D721Med (cell line): ENCODE data around the gene SMOC2.
"Not testable (repeated sequence)": the region's sequence is repeated elsewhere in the genome, so short reads cannot be mapped to it uniquely, and the experiment has no call there.

Source experiments
- DNase-seq: peaks from one replicate; pipeline ENCODE4 v3.0.0; 2011; ENCODE audit warnings: low spot score; ENCODE audit not compliant: insufficient read length
- FAIRE-seq: peaks from 2 replicates; lab custom pipeline; 2011; peaks lifted over from hg19 to GRCh38; lab: Jason Lieb, UNC
- CTCF ChIP-seq: IDR thresholded peaks from 2 replicates; pipeline ENCODE4 v1.5.1; 2012; ENCODE audit warnings: mild to moderate bottlenecking, control low read depth; ENCODE audit not compliant: insufficient read depth; ENCODE audit errors: missing control alignments

Gene SMOC2

GRCh38 chr6:168691774-168692173, 250.8 kb downstream of the SMOC2 start:
- no peak for TF ChIP-seq CTCF
- no peak for FAIRE-seq
- no peak for DNase-seq

DNA sequence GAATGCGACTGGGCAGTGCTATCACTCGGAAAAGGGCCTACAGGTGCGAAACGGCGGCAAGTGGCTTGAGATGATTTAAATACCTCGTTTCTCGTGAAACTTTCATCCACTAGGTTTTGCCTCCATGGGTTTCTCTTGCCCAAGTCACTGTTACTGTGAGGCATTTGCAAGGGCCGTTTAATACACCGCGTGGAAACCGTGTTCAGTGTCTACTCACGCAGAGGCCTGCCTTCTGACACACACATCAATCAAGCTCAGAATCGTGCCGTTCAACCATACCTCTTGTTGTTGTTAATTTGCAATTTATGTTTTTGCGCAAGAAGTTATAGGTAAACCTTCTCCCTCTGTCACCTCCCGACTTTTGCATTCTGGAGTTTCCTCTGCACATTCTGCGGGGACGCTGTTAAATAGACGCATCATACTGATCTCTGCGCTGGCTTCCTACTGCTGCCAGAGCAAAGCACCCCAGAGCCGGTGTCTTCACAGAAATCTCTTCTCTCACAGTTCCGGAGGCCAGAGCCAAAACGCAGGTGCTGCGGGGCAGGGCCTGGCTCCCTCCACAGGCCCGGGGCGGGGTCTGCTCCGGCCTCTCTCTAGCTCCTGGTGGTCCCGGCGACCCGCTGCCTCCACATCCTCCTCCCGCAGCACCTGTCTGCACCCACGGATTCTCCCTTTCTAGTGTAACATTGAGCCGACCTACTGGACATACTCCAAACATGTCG, 251.4 kb downstream of the SMOC2 start:
- FAIRE-seq: no peak
- DNase-seq: no peak
- TF ChIP-seq CTCF: no peak

GRCh38 chr6:168692915-168693257, 251.9 kb downstream of the SMOC2 start:
- not testable (repeated sequence) for DNase-seq, FAIRE-seq

- FAIRE-seq, DNase-seq: not testable (repeated sequence)
Observed at GRCh38 chr6:168694797-168695196, 253.8 kb downstream of the SMOC2 start.

GRCh38 chr6:168695701-168696100, 254.7 kb downstream of the SMOC2 start:
- DNase-seq: no peak
- no peak for TF ChIP-seq CTCF
- no peak for FAIRE-seq

- FAIRE-seq: no peak
Observed at GRCh38 chr6:168698923-168699322, 257.9 kb downstream of the SMOC2 start.

GRCh38 chr6:168699631-168700295, 258.8 kb downstream of the SMOC2 start:
- DNase-seq (no peak), FAIRE-seq (no peak)
- no peak for TF ChIP-seq CTCF

More at GRCh38 chr6:168698923-168699322, 257.9 kb downstream of the SMOC2 start:
- no peak for DNase-seq
- no peak for TF ChIP-seq CTCF

DNA sequence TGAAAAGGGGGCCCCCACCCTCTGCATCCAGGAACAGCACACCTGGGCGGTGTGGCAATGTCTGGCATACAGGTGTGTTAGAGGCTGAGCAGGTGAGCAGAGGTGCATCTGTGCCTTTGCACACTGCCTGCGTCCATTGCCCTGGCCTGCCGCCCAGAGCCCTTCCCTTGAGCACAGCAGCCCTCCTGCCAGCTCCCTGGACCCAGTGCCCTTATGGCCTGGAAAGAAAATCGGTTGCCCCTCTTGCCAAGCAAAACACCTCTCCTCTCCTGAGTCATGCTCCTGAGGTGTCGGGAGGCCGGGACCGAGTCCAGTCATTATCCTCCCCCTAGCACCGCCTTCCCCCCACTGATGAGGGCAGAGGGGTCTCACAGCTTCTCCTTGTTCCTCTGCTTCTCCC, 259.9 kb downstream of the SMOC2 start:
- FAIRE-seq: no peak
- no peak for TF ChIP-seq CTCF
- DNase-seq: no peak
